ENCODE measurements around the gene CENPN.

CENPN gene

GRCh38 chr16:81077076-81077940, 70.3 kb downstream of the CENPN start, which contains the start of gene C16orf46:
Gene C16orf46, minus strand, starts transcription at chr16:81077238. Its CDS starts 13,283 bp downstream, at chr16:81063955.
- DNase-seq (ENCODE audit: low read depth in 2 of 2) = peak; percentile 91 to 96

GRCh38 chr16:81080233-81080632, 73.2 kb downstream of the CENPN start:
- DNase-seq (ENCODE audit: low read depth in 2 of 2) = no peak

- DNase-seq (ENCODE audit: low read depth in 2 of 2) = no peak
These were observed 74.0 kb downstream of the CENPN start for GRCh38 chr16:81081014-81081413.
